CD1c-positive myeloid dendritic cell (primary cell): ENCODE measurements around the gene RIBC1.
"Not testable (repeated sequence)": the region's sequence is repeated elsewhere in the genome, so short reads cannot be mapped to it uniquely, and the experiment has no call there.

Experiments used
- DNase-seq: peaks from one replicate; pipeline ENCODE4 v3.0.0-alpha.2; 2016; ENCODE audit errors: extremely low spot score

RIBC1 gene

DNA sequence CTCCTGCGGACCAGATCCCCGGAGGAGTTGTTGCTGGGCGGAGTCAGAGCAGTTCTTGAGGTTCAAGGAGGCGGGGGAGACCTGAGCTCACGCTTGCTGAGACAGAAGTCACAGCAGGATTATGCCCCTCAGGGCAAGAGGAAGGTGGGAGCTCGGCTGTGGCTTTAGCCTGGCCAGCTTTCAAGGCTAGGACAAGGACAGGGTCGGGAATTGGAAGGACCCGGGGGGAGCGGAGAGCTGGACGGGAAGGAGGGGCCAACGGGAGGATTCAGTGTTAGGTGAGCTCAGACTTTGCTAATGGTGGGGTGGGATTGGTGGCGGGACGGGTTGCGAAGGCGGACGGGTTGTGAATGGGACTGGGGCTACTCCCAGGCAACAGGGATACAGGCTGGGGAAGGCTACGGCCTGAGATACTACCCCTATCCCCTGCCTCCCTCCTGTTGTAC is at the start of gene RIBC1:
RIBC1 (plus strand) TSS at position 13 of the 446 bp plus-strand sequence. CDS start 3,404 bp downstream, outside the sequence.
- DNase-seq, result no peak

DNA sequence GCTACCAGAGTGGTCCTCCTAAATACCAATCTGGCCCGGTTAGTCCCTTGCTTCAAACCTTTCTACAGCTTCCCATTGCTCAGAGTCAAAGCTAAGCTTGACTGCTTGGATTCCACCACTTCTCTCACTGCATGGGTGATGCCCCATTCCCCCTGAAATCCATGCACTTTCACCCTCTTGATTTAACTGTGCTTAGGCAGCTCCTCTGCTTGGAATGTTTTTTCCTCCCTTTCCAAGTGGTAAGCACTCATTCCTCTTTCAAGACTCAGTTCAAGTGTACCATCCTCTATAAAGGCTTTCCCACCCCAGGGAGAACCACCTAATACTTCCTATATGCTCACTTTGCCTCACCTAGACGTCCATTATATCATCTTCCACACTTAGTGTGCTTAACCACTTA is 49.4 kb upstream of the RIBC1 start:
- no peak for DNase-seq

DNA sequence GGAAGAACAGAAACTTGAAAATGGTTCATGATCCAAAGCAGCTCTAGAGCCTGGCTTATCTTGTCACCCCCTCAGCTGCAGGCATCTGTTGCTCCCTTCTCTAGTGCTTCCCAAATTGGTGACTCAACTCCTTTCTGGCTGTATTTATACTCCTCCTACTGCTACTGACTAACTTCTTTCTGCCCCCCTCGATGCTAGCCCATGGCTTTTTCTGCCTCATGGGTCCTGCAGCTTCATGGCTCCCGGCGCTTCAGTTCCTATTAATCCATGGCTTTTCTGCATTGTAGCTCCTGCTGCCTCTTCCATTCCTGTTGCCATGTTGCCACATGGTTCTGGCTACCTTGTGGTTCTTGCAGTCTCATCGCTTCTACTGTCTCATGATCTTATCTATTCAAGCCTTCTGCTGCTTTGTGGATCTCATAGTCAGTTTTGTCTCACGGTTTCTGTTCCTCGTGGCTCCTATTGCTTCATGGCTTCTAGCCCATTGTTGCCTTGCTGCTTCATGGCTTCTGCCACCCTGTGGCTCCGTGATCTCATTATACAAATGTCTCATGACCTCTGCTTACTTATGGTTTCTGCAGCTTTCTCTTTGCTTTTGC is 48.4 kb upstream of the RIBC1 start:
- DNase-seq, result peak; percentile 72

DNA sequence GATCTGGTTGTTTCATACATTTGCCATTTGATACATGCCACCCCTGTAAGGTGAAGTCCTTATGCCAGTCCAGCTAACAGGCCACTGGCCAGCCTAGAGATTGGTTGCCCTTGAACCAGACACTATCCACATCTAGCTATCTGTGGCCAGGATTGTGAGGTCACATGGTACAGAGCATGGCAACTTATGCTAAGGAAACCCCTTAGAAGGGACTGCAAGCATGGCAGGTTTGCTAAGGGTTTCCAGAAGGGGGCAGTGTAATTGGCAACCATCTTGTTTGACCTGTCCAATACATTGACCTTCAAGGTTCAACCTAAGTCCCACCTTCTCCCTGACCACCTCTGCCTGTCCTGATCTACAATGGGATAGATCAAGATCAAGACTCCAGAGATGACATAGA is 47.8 kb upstream of the RIBC1 start:
- DNase-seq, result no peak

DNA sequence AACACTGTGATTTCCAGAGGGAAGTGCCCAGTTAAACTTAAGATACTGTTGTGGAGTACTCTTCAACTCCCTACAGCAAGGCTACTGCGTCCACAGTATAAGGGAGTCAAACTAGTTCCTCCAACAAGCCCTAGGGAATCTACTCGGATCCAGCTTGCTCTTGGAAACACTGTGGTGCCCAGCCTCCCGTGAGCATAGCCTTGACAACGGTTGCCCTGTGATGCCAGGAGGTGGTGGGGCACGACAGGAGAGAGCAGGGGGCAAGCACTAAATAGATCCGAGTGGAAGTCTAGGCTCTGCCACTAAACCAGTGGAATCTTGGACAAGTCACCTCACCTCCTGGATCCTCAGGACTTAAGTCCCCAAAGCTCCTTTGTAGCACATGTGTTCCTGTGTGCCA is 45.8 kb upstream of the RIBC1 start:
- no peak for DNase-seq

DNA sequence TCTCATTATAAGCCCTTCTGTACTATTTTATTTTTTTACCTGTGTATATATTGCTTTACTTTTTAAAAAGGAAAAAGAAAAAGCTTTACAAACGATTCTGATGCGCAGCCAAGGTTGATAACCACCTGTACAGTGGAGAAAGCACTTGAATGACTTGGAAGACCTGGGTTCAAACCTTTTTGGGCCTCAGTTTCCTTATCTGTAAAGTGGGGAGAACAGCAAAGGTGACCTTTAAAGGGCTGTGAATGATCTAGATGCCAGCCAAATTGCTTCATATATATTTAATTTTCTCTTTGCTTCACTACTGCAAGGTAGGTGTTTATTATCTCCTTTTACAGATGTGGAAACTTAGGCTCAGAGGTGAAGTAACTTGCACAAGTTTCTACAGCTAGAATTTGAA is 45.2 kb upstream of the RIBC1 start:
- no peak for DNase-seq

DNA sequence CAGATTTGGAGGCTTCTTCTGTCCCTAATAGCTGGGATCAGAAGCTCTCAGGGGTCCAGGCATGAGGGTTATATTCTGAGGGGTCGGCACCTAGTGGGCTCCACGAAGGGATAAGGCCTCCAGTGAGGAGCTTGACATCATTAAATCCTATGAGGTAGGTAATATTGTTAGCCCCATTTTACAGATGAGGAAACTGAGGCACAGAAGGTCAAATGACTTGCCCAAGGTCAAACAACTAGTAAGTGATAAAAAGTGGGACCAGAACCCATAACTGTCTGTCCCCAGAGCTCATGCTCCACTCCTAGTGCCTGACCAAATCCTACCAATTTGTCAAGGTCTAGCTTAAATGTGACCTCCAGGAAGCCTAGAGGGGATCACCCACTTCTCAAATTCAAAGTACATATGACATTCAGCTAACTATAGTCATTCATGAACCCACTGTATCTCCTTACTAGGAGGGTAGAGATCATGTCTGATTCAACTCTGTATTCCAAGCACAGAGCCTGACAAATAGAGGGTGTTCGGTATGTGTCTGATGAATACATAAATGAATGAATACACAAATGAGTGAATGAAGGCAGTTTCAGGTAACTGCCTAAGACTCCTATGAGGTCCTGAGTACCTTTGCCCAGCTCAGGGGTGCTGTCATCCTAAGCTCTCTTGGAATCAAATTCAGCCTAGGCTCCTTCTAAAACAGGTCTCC is 43.5 kb upstream of the RIBC1 start:
- no peak for DNase-seq

DNA sequence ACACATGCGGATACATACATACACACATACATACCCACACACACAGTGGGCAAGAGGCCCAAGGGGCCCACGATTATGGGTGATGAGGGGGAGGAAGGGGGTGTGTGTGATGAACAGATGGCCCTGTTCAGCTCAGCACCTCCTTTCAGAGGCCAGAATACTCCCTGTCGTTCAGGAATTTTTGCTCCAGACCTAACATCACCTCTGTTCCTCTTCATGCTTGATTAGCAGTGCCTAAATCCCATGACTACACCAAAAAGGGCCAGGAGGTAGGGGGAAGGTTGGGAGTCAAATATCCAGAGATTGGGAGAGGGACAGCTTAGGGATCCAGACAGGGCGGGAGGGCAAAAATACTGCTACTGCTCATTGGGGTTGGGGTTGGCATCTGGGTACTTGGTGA is 42.9 kb upstream of the RIBC1 start:
- no peak for DNase-seq

DNA sequence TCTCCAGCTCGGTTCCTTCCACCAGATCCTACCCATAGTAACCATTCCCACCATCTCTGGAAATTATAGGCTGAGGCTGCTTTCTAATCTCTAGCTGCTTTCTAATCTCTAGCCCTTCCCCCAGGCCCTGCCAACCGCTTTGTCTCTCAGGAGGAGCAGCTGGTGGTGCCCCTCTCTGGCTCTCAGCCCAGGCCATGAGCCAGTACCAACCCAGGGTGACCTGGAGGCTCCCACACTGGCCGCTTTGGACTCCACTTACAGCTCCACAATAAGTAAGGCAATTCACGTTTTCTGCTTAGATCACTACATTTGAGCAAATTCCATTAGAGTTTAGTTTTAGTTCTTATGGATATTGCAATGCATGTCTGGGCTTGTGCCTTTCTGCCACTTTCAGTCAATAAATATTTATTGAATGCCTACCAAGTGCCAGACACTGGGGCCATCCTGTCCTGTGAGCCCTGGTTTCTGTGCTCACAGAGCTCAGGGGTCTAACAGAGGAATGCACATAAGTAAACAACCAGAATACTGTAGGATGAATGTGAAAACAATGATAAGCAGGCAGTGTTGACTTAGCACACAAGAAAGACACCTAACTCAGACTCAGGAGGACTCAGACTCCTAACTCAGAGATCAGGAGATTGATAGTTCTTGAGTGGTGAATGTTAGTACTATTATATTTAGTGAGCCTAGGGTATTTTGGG is 39.1 kb upstream of the RIBC1 start:
- no peak for DNase-seq

DNA sequence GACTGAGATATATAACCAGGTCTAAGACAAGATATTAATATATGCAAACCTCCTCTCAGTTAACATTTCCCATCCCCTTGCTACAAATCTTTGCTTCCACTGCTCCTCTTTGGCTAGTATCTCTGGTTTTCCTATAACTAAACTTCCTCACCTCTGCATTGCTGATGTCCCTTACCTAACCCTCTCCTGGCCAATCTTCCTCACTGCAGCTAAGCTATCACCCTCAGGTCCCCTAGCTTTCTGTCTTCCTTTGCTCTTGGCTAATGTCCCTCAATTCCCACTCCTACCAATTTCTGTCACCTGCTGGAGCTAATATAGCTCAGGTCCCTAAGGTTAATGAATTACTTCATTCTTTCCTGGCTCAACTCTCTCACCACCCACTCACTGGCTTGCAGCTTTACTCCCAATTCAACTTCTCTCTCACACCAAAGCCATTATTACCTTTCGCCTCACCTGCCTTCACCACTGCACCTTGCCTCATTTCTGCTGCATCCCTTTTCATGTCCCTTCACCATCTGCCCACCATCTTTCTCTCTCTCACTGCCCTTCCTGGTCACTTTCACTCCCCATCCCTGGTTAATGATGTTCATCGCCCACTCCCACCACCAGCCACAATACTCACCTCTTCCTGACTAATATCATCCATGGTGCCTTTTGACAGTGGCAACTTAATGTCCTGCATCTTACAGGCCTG is 26.9 kb upstream of the RIBC1 start:
- DNase-seq, result no peak

DNA sequence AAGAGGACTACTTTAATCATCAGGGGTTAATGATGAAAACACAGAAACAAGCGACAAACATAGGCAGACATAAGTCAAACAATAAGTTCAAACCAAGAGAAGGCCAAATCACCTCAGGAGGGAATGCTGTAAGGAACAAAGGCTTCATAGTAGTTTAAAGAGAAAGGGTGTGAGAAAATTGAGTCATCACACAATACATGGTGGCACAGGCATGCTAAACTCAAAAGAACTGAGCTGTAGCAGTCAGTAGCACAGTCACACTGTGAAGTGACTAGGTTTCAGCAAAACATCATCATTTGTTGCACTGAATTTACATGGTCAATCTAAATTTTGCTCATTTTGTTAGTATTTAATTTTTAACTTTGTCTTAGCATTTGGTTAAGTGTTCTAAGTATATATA is 24.5 kb upstream of the RIBC1 start:
- no peak for DNase-seq

DNA sequence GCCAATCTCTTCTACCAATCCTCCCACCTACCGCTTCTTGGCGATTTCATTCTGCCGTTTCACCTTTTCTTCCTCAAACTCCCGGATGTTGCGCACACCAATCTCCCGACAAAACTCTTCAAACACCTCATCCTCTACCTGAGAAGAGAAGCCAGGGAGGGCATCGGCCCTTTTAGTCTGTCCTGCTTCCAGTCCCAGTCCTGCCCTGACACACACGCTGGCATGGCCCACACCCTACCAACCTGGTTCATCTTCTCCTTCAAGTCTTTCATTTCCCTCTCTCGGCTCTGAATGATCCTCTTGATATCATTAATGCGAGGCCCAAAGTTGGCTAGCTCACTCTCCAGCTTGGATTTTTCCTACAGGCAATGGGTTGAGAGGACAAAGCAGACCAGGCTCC is 19.1 kb upstream of the RIBC1 start:
- no peak for DNase-seq

DNA sequence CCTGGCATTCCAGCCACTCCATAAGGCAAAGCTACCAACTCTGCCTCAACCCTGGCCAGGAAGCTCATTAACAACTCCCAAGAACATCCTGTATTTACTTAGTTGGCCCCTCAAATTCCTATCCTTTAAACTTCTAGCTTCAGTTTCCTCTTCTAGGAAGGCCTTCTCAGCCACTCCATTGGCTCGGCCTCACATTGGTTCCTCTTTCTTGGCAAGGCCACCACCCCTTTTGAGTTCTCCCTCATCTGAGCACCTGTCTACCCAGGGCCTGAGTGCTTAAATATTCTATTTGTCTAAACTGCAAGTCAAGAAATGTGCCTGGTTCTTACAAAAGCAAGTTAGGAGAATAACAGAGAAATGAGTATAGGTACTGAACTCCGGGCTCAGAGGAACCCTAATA is 10.2 kb upstream of the RIBC1 start:
- DNase-seq, result no peak

DNA sequence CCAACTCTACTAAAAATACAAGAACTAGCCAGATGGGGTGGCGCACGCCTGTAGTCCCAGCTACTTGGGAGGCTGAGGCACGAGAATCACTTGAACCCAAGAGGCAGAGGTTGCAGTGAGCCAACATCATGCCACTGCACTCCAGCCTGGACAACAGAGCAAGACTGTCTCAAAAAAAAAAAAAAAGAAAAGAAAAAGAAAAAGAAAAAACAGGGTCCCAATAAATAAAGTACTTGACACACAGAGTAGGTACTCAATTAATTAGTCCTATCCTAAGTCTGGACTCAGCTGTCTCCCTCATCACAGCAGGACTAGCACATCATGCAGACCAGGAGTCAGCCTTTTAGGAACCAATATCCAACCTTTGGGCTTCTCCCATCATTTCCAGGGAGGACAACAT is 2.3 kb upstream of the RIBC1 start:
- not testable (repeated sequence) for DNase-seq

DNA sequence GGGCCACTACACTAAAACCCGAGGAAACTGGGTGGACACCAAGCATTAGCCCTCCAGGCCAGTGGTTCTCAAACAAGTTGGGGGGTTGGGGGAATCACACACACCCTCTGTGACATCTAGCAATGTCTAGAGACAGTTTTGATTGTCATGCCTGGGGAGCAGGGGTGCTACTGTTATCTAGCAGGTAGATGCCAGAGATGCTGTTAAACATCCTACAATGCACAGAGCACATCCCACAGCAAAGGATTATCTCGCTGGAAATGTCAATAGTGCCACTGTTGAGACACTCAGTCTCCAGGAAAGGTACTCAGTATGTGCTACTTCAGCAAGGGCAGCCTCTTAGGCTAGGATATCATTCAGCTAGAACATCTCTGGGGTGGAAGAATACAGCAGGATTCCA is 1.5 kb upstream of the RIBC1 start:
- no peak for DNase-seq

DNA sequence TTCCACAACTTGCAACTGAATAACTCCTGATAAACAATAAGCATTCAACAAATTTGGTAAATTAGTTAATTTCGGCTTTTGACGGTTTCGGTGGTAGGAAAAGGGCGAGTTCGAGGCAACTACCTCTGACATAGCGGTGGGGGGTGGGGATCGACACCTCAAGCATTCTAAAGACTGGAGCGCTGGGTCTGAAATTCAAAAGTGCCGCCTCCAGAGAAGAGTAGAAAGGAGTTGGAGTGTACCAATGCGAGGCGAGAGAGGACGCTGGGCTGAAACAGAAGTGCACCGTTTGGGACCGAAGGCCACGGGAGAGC is 944 bp upstream of the RIBC1 start:
- DNase-seq, result no peak

DNA sequence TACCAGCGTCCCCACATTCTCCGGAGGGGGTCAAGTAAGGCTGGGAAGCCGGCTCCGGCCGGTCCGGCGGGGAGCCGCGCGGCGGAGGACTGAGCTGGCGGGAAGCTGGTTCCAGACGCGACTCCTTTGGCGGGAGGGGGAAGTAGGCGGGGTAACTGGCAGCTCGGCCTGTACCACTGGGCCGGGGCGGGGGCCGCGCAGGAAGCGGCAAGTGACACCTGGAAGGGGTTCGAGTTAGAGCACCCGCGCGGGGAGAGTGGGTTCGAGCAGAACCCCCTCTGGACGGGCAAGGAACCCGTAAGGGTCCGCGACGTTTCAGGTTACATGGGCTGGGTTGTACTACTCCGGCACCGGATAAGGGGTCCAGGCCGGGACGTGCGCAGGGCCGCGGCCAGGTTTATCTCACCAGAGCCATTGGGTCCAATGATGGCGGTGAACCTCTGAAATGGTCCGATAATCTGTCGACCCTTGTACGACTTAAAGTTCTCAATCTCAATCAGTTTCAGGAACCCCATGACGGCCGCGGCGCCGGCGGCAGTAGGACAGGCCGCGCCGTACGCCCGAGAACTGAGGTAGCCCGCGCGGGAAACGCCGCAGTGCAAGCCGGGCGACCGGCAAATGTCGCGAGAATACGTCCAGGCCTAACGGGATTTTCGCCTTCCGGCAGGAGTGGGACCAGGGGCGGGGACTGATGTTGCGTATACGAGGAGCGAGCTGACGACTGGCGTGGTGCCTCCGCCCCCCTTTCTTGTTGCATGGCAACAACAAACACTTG is 400 bp upstream of the RIBC1 start, which contains the start of gene SMC1A:
SMC1A (minus strand) TSS at position 569 of the 775 bp plus-strand sequence; CDS start at position 515, 54 bp downstream.
- DNase-seq, result peak; percentile 96

DNA sequence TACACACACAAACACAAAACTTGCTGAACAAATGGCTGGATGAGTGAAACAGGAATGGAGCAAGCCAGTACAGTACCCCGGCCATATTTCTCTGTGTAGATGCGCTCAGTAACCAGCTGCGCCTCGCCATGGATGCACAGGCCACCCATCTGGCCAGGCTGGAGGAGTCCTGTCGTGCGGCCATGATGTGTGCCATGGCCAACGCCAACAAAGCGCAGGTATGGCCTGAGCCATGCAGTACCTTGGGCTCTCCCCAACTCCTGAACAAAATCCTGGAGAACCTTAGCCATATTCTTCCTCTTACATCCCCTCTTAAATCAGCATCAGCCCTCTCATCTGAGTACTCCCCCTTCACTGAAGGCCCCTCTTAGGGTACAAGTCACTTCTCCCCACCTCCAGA is 7.1 kb downstream of the RIBC1 start:
- no peak for DNase-seq

DNA sequence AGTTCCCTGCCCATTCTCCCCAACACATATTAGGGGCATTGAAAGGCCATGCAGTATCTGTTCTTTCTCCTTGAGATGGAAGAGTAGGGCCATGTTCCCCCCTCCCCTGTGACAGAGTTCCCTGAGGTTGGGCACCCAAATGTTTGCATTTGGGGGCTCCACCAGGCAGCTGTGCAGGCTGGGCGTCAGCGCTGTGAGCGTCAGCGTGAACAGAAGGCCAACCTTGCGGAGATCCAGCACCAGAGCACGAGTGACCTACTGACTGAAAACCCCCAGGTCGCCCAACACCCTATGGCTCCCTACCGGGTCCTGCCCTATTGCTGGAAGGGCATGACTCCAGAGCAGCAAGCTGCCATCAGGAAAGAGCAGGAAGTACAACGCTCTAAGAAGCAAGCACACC is 7.6 kb downstream of the RIBC1 start:
- no peak for DNase-seq

DNA sequence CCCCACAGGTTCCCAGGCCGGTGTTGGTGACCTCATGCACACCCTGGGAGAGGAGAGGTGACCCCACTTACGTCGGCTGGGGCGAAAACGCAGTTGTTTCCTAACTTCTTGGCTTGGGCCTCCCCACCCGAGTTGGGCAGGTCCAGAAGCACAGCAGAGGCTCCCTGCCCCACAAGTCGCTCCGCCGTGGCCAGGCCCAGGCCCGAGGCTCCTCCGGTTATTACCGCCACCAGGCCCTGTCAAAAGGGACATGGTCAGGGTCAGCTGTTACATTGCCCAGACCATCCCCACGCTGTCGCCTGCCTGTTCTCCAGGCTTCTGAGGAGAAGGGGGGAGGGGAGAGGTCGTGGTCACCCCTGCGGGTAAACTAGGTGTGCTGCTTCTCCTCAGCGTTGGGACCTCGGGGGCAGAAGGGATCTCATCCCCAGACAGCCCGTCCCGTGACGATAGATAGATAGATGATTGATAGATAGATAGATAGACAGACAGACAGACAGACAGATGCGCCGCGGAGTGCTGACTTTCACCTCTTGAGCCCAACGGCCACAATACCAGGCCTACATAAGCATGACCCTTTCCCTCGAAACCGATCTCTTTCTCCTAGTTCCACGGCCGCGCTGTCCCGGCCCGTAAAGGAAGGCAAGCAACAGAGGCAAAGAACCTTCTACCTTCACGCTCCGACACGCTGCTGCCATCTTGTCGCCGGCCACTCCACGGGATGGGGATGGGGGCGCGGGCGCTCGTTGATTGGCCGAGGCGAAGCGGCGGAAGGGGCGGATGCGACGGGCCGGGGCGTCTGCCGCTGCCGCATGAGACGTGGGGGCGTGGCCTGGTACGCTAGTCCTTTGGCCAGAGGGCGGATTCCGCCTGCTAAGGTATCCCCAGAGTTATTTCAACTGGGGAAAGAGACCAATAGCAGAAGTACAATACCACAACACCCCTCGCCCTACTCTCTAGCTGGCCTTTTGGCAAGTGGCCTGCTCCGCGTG is 11.3 kb downstream of the RIBC1 start, which contains the start of gene HSD17B10:
HSD17B10 (minus strand) TSS at position 720 of the 989 bp plus-strand sequence; CDS start at position 695, 25 bp downstream.
- DNase-seq, result peak; percentile 92
